HG02973 (cell line): ENCODE measurements around the gene OR4N2.
"Not testable (repeated sequence)": the region's sequence is repeated elsewhere in the genome, so short reads cannot be mapped to it uniquely, and the experiment has no call there.

Experiments
- ATAC-seq: cut with Tn5 transposase; IDR thresholded peaks from one replicate; pipeline ENCODE4 v1.9.1; 2021; ENCODE audit warnings: moderate library complexity; ENCODE audit not compliant: unreplicated experiment

OR4N2 gene

DNA sequence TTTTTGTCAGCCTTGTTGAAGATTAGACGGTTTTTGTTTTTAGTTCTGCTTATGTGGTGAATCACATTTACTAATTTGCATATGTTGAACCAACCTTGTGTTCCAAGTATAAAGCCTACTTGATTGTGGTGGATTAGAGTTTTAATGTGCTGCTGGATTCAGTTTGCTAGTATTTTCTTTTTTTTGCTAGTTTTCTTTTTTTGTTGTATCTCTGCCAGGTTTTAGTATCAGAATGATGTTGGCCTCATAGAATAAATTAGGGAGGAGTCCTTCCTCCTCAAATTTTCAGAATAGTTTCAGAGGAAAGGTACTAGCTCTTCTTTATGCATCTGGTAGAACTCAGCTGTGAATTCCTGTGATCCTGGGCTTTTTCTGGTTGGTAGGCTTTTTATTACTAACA is at the start of gene OR4N2:
TSS of gene OR4N2 (plus strand) at position 301 of the 400 bp plus-strand sequence. CDS start 23,679 bp downstream, outside the sequence.
- not testable (repeated sequence) for ATAC-seq

DNA sequence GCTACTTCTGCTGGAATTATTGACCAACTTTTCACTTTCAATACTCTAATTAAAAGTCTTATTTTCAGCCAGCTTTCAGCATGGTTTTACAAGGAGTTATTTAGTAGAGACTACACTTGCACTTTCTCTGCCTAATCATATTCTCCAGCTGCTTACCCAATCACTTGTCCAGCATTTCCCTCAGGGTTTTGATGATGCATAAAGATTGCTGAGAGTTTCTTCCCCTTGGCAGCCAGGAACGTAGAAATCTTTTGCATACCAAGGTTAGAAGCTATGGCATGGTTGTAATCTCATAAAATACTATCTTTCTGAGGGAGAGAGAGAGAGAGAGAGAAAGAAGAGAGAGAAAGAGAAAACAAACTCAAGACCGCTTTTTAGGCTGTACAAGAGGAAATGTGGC is 49.4 kb upstream of the OR4N2 start:
- ATAC-seq, result no peak

DNA sequence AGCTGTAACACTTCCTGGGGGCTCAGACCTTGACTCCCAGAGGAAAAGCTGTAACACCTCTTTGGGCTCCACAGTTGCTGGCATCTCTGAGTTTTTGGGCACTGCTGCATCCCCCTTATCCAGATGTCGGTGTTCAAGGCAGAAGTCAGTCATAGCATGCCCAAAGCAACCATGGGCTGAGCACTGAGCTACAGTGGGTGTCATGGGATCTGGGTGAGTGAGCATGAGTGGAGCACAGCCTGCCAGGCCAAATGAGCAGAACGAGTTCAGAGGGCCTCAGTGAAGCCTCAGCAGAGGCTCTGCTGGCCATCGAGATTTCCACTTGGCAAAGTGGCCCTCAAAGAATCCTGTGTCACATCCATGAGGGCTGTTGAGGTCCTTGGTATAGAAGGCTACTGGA is 32.1 kb upstream of the OR4N2 start:
- ATAC-seq, result not testable (repeated sequence)

DNA sequence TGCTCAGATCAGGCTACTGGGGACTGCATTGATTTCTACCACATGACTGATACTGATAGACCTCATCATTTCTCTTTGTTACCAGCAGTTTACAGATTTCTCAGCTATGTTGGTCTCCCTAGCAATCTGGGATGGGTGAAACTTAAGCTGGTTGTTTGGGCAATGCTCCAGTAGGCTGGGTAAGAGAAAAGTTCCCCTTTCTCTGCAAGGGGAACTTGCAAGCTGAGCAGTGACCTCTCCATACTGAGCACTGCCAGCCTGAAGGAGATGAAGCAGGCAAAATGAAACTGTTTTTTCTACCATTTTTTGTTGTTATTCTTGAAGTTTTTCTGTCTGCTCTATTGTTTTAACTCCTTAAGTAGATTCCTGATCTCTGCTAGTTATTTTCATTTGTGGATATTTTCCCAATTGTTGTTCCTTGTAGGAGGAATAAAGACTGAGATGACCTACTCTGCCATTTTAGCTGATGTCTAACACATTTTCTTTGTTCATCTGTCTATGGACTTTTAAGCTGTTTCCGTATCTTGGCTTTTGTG is 31.6 kb upstream of the OR4N2 start:
- no peak for ATAC-seq

- not testable (repeated sequence) for ATAC-seq
Measured at GRCh38 chr14:19772454-19772853, 31.1 kb upstream of the OR4N2 start.

DNA sequence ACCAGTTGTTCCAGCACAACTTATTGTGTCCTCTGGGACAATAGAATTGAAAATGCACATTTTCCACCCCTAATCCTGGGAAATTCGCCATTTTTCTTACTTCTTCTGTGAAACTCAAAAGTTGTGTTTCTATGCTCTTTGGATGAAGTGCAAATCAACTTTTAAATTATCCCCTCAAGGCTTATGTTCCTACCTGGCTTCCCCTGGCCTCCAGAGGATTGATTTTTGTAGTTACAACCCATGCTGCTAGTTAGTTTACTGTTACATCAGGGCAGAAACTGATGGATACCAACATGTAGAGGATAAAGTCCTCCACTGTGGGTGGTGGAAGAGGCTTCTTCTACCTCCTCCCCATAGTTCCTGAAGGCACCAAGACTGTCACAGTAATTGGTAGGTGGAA is 30.4 kb upstream of the OR4N2 start, which contains the start of gene OR4M1:
TSS of gene OR4M1 (plus strand) at position 301 of the 400 bp plus-strand sequence. CDS start 6,819 bp downstream, outside the sequence.
- ATAC-seq, result not testable (repeated sequence)

GRCh38 chr14:19775587-19775986 is 28.0 kb upstream of the OR4N2 start:
- no peak for ATAC-seq

- ATAC-seq, result not testable (repeated sequence)
Measured at GRCh38 chr14:19785848-19786247, 17.7 kb upstream of the OR4N2 start.

GRCh38 chr14:19787318-19787717 is 16.3 kb upstream of the OR4N2 start:
- not testable (repeated sequence) for ATAC-seq

DNA sequence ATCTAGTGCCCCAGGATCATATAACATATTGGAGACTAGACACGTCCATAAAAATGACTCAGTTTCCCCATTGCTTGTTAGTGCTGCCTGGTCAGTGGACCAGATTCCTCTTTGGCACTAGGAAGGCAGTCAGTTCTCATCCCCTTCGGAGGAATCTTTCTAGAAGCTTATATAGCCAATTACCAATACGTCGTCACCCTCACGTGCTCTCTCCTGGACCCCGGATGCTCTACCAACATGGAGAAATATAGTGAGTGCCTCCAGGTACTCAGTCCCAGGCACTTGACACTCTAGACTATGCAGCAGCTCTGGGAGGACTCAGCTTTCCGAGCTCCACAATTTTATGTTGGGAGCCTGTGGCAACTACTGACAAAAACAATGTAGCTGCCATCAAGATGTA is 15.4 kb upstream of the OR4N2 start:
- ATAC-seq, result not testable (repeated sequence)

- ATAC-seq, result not testable (repeated sequence)
Measured at GRCh38 chr14:19796520-19797108, 7.0 kb upstream of the OR4N2 start.

- ATAC-seq, result no peak
Measured at GRCh38 chr14:19799880-19800279, 3.7 kb upstream of the OR4N2 start.

GRCh38 chr14:19800282-19801117 is 3.1 kb upstream of the OR4N2 start:
- ATAC-seq, result no peak

- no peak for ATAC-seq
Measured at GRCh38 chr14:19801118-19801464, 2.5 kb upstream of the OR4N2 start.

- ATAC-seq, result not testable (repeated sequence)
Measured at GRCh38 chr14:19813171-19813920, 9.8 kb downstream of the OR4N2 start.

- not testable (repeated sequence) for ATAC-seq
Measured at GRCh38 chr14:19819879-19820278, 16.3 kb downstream of the OR4N2 start.

GRCh38 chr14:19821016-19821415 is 17.4 kb downstream of the OR4N2 start:
- not testable (repeated sequence) for ATAC-seq

GRCh38 chr14:19823178-19823577 is 19.6 kb downstream of the OR4N2 start:
- ATAC-seq, result no peak

DNA sequence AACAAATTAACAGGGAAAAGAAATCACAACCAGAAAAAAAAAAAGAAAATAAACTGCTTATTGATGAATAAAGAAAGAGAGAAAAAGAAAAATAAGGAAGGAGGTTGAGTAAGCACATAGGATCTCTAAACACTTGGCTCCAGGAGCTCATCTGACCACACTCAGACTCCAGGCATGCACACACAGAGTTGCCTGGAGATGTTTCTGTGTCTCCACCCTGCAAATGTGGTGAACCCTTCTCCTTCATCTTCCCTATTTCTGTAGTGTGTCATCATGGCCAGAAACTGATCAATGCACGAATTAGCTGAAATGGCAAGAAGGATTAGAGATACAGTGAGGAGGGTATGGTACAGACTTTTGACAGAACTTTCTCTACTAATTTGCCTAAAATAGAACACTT is 20.2 kb downstream of the OR4N2 start:
- ATAC-seq, result no peak

GRCh38 chr14:19827626-19828244 is 24.2 kb downstream of the OR4N2 start:
- ATAC-seq, result not testable (repeated sequence)

GRCh38 chr14:19828314-19828713 is 24.7 kb downstream of the OR4N2 start:
- no peak for ATAC-seq
